NCI-H82 treated with DMSO at 0.1 percent for 48 hours (cell line): ENCODE measurements around the gene MRPL44.
"Not testable (repeated sequence)": the region's sequence is repeated elsewhere in the genome, so short reads cannot be mapped to it uniquely, and the experiment has no call there.

Experiments
- DNase-seq: peaks from one replicate; lab custom pipeline; 2025; ENCODE audit not compliant: unreplicated experiment; lab: John Stamatoyannopoulos, UW

MRPL44 gene

DNA sequence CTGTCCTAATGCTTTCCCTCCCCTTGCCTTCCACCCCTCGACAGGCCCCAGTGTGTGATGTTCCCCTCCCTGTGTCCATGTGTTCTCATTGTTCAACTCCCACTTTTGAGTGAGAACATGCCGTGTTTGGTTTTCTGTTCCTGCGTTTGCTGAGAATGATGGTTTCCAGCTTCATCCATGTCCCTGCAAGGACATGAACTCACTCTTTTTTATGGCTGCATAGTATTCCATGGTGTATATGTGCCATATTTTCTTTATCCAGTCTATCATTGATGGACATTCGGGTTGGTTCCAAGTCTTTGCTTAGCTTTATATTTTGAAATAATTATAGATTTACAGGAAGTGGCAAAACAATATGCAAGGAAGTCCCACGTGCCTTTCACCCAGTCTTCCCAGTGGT, 43.4 kb downstream of the MRPL44 start:
- DNase-seq: not testable (repeated sequence)

DNA sequence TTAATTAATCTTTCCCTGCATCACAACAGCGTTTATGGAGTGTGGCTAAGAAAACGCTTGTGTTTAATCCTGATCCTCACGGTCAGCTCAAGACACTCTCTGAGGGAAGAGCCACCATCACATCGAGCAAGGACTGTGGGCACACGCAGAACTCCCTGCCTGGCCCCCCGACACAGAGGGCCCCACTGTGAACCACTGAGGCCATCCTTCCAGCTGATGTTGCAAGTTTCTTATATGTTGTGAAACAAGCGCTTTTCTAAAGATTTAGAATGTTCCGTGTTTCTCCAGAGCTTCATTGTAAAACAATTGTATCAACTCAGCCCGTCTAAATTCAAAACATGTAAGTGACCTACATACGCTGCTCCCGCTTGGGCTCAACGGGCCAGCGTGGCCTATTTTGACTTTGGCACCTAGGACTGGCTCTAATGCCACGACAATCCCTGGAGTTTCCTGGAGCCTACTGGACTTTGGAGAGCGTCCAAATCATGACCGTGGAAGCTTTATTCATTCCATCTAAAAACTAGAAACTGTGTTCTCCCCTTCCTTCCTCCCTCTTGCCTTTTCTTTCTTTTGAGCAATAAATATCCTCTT, 46.9 kb downstream of the MRPL44 start:
- no peak for DNase-seq

DNA sequence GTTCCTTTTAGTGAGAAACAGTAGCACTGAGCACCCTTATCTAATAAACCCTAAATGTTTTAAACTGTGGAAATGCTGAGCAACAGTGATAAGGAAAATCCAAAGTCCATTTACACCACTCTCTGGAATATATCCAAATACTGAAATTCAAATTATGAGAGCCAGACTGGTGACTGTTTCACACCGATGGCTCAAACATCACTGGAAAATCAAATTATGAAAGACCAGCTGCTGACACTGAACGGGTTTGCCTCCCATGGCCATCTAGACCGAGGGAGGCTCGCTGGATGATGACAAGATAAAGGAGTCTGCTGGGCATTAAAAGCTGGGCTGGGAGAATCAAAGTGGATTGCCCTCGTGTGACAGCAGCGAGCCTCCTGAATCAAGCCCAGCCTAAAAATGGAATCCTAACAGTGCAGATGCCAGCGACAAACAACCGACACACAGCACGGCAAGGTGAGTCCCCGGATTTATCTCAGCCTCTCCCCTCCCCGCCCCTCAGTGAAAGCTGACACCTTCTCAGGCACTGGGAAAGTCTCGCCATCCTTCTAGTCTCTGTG, 51.5 kb downstream of the MRPL44 start:
- peak; percentile 86 for DNase-seq

DNA sequence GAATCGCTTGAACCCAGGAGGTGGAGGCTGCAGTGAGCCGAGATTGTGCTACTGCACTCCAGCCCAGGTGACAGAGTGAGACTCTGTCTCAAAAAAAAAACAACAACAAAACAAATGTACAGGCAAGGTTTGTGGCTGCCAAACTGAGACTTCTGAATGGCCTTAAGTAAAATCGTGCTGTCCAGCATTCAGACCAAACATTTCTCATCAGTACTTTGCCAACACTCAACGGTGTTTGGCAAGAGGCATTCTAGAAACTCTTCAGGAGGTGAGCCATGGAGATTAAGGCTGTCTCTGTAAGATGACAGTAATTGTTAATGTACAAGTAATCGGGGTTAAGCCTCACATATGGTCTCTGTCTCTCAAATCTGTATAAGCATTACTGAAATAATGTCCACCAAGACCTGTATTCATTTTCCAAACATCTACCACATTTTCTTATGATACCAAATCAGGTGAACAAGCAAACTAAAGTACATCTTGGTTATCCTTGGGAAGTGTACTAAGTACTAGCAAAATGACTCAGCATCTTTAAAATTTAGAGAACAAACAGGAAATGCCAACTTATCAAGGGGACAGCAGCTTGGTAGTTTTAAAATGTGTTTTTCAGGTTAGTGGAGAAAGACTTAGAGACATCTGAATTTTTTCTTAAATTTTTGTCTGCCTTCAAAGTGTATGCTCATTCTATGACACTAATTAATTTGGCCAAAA, 52.5 kb downstream of the MRPL44 start:
- peak; percentile 80 for DNase-seq

GRCh38 chr2:224011837-224012236, 54.6 kb downstream of the MRPL44 start:
- DNase-seq: no peak

GRCh38 chr2:224014336-224014735, 57.1 kb downstream of the MRPL44 start:
- no peak for DNase-seq

DNA sequence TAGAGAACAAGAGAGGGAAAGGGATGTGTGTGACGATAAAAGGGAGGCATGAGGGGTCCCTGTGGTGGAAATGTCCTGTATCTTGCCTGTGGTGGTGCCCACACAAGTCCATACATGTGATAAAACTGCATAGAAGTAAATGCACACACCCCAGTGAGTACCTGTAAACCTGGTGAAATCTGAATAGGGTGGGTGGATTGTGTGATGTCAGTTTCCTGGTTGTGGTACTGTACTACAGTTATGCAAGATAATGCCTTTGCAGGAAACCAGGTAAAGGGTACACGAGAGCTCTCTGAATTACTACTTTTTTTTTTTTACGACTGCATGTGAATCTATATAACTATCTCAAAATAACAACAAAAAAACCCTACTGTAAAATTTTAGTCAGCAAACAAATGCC, 59.7 kb downstream of the MRPL44 start:
- DNase-seq: no peak
